T-cell (primary cell): ENCODE results near the gene CFI. TPM values are rescaled to one million over a fixed set of nuclear protein-coding genes. Genes with fewer than 3 reads are reported as not detected.

Experiments used
- ATAC-seq, 4 experiments: fragments of 200-7000 bp in 3 of 4; fragments of 150-1000 bp in 1 of 4; cut with Tn5 transposase; replicated peaks in 1 of 4; 1 replicate in 3 of 4; 2 replicates in 1 of 4; pipeline ENCODE4 v1.10.0; 2021; ENCODE audit warnings: moderate library complexity in 3 of 4, mild to moderate bottlenecking in 2 of 4, moderate number of reproducible peaks in 1 of 4
- CTCF ChIA-PET, 2 donors: fragments of 300-600 bp; sonication (Branson Sonifier 250); formaldehyde crosslinking; loops; one replicate each; lab custom pipeline; 2022; ENCODE audit warnings: antibody characterized with exemption in 2 of 2; lab: Charles Lee
- POLR2A ChIA-PET, 2 donors: fragments of 300-600 bp; sonication (Branson Sonifier 250); formaldehyde crosslinking; loops; one replicate each; lab custom pipeline; 2022; ENCODE audit warnings: antibody characterized with exemption in 2 of 2; lab: Charles Lee
- DNase-seq, 35 experiments: peaks; one replicate each; pipeline versions ENCODE4 v3.0.0 to v3.0.0-alpha.2; 2013 to 2023
- H3K27ac ChIP-seq: one replicate; pipeline ENCODE4 v1.5.1; 2013; ENCODE audit warnings: low read length
- H3K27me3 ChIP-seq, 2 experiments: replicated peaks in 1 of 2; 1 replicate in 1 of 2; 2 replicates in 1 of 2; pipeline versions ENCODE4 v1.6.1 to v1.7.0; 2013; ENCODE audit warnings: low read length in 1 of 2, mixed read lengths in 1 of 2; ENCODE audit not compliant: control insufficient read depth in 2 of 2, insufficient read depth in 2 of 2; ENCODE audit errors: extremely low read depth in 1 of 2
- H3K36me3 ChIP-seq, 2 donors: 1 replicate in 1 of 2; 2 replicates in 1 of 2; pipeline versions ENCODE4 v1.6.1 to v1.7.0; 2013; ENCODE audit warnings: low read length in 1 of 2; ENCODE audit not compliant: control insufficient read depth in 2 of 2, insufficient read depth in 1 of 2; ENCODE audit errors: extremely low read depth in 1 of 2
- H3K4me1 ChIP-seq, 2 experiments: 1 replicate in 1 of 2; 2 replicates in 1 of 2; pipeline versions ENCODE4 v1.6.1 to v1.7.0; 2013; ENCODE audit warnings: low read length in 2 of 2, mixed read lengths in 1 of 2; ENCODE audit not compliant: insufficient read depth in 2 of 2, control insufficient read depth in 1 of 2; ENCODE audit errors: extremely low read depth in 1 of 2
- H3K4me3 ChIP-seq, 2 donors: 1 replicate in 1 of 2; 2 replicates in 1 of 2; pipeline versions ENCODE4 v1.5.1 to v1.7.0; 2013; ENCODE audit warnings: mild to moderate bottlenecking in 2 of 2, low read length in 1 of 2, moderate library complexity in 1 of 2; ENCODE audit not compliant: control insufficient read depth in 1 of 2; ENCODE audit errors: extremely low read depth in 1 of 2
- H3K9me3 ChIP-seq: 2 replicates; pipeline ENCODE4 v1.7.0; 2013
- H3K27ac Mint-ChIP-seq, 2 donors: one replicate each; pipeline ENCODE4 v1.8.0; 2020 to 2021; ENCODE audit warnings: mild to moderate bottlenecking in 2 of 2, mixed read lengths in 2 of 2
- H3K27me3 Mint-ChIP-seq, 2 donors: one replicate each; pipeline ENCODE4 v1.8.0; 2021 to 2022; ENCODE audit warnings: mixed read lengths in 2 of 2
- H3K36me3 Mint-ChIP-seq: one replicate; pipeline ENCODE4 v1.8.0; 2021; ENCODE audit warnings: mixed read lengths
- H3K4me1 Mint-ChIP-seq, 3 donors: one replicate each; pipeline ENCODE4 v1.8.0; 2020 to 2022; ENCODE audit warnings: mixed read lengths in 3 of 3, mild to moderate bottlenecking in 1 of 3
- H3K4me3 Mint-ChIP-seq, 3 donors: one replicate each; pipeline ENCODE4 v1.8.0; 2020 to 2022; ENCODE audit warnings: mild to moderate bottlenecking in 3 of 3, mixed read lengths in 3 of 3, moderate library complexity in 3 of 3
- H3K9me3 Mint-ChIP-seq, 3 donors: one replicate each; pipeline ENCODE4 v1.8.0; 2020 to 2022; ENCODE audit warnings: mixed read lengths in 3 of 3
- WGBS: methylation state at CpG from one replicate; pipeline ENCODE4 v1.1.5; 2013; ENCODE audit warnings: missing lambda C conversion rate; ENCODE audit not compliant: insufficient coverage; 5-methylcytosine and 5-hydroxymethylcytosine counted together
- total RNA-seq, 35 experiments: library from RNA in 6 of 35; stranded (reverse) in 6 of 35; fragments of 120-200 nt in 1 of 35; gene quantifications; one replicate each; pipeline versions ENCODE4 v1.2.1 to v1.2.4 and lab custom pipeline; 2013 to 2026

The CFI gene
- total RNA-seq, 5 donors from 2014 or later (not counting 1 experiment from before 2014, with no cell fraction given) = 0.55 to 0.92 (median 0.66) TPM; not detected in 2

DNA sequence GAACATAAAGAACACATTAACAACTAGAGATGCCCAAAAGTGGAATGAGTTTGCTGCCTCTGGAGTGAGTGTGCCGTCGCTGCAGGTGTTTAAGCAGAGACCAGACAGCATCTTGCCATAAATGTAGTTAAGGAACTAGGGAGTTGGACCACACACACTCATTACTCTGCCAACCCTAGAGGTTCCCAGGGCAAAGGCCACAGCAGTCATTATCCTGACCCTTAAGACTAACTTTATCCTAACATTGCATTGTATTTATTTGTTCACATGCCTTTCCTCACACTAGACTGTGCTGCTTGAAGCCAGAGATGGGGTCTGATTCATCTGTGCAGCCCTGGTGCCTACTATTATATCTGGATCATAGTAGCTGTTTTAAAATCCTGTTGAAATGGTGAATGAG lies 55.1 kb downstream of the CFI start:
- no peak for ATAC-seq
- H3K9me3 Mint-ChIP-seq = no peaks in the 10 kb centered on the region
- ChIA-PET POLR2A (no interaction called here), CTCF (interaction anchor here in 1 of 2 donors (1.0 kb wide), 1 partner anchor 314 kb away, joined by 5 read pairs; the partner anchor contains the start of gene SEC24B)
- Histone ChIP-seq H3K36me3 (no peaks in the 10 kb centered on the region), H3K4me1 (no peaks in the 10 kb centered on the region), H3K9me3 (no peaks in the 10 kb centered on the region), H3K4me3 (no peak overlapping the region), H3K27ac (no peak overlapping the region), H3K27me3 (peaks cover 0 to 4% of the 10 kb centered on the region in 2 experiments)
- H3K36me3 Mint-ChIP-seq = no peaks in the 10 kb centered on the region
- H3K27me3 Mint-ChIP-seq = no peaks in the 10 kb centered on the region
- H3K4me3 Mint-ChIP-seq = no peak overlapping the region
- no peaks in the 10 kb centered on the region for H3K4me1 Mint-ChIP-seq
- H3K27ac Mint-ChIP-seq = no peak overlapping the region
- no peak for DNase-seq
- WGBS = no CpG with 5 or more reads among the region's 2 CpGs

DNA sequence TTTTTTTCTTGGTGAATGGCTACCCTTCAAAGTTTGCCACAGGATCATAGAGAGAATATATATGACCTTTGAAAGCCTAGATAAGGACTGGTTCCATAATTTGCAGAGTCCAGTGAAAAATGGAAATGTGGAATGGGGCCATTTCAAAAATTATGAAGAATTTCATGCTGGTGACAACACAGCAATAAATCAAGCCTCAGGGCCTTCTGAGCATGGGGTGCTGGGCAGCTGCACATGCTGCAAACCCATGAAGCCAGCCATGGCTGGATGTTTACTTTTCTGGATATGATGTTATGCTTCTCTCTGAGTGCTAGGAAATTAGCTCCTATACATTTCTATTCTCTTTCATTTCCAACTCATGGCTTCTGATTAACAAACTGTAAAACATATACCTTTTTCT lies 56.0 kb downstream of the CFI start:
- POLR2A ChIA-PET = no interaction called here

DNA sequence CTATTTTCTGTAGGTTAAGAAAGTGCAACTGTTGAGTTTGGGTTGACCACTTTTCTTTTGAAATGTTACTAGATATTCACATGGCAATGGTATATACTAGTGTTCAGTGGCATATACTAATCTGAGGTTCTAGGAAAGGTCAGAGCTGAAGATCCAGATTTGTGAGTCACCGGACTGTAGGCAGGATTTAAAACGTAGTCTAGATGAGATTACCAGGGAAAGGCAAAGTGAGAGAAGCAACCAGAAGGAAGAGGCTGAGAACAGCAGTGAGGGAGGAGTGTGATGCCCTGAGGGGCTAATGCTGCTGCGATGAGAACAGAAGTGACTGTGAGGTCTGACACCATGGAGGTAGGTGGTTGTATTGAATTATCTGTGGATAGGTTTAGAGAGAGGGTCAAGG lies 62.3 kb downstream of the CFI start:
- Mint-ChIP-seq H3K4me1 (no peaks in the 10 kb centered on the region), H3K36me3 (no peaks in the 10 kb centered on the region), H3K27ac (no peak overlapping the region), H3K9me3 (no peaks in the 10 kb centered on the region), H3K4me3 (no peak overlapping the region), H3K27me3 (peaks cover 0 to 1% of the 10 kb centered on the region in 2 donors)
- H3K27ac ChIP-seq = no peak overlapping the region
- H3K36me3 ChIP-seq = no peaks in the 10 kb centered on the region
- no peaks in the 10 kb centered on the region for H3K9me3 ChIP-seq
- CTCF ChIA-PET = no interaction called here
- 89% methylated on average over 3 of the region's 3 CpGs for WGBS
- H3K4me3 ChIP-seq = no peak overlapping the region
- no peak for DNase-seq
- POLR2A ChIA-PET = no interaction called here
- H3K4me1 ChIP-seq = no peaks in the 10 kb centered on the region
- ATAC-seq = no peak
- peaks cover 0 to 13% of the 10 kb centered on the region in 2 experiments for H3K27me3 ChIP-seq

More for the DNA sequence above, 56.0 kb downstream of the CFI start:
- Mint-ChIP-seq H3K27ac (no peak overlapping the region), H3K36me3 (no peaks in the 10 kb centered on the region), H3K4me3 (no peak overlapping the region), H3K27me3 (no peaks in the 10 kb centered on the region), H3K4me1 (no peaks in the 10 kb centered on the region), H3K9me3 (no peaks in the 10 kb centered on the region)
- no peaks in the 10 kb centered on the region for H3K4me1 ChIP-seq
- ATAC-seq = no peak
- H3K36me3 ChIP-seq = no peaks in the 10 kb centered on the region
- no peak overlapping the region for H3K27ac ChIP-seq
- peaks cover 0 to 4% of the 10 kb centered on the region in 2 experiments for H3K27me3 ChIP-seq
- DNase-seq = no peak
- CTCF ChIA-PET = no interaction called here
- H3K4me3 ChIP-seq = no peak overlapping the region
- no peaks in the 10 kb centered on the region for H3K9me3 ChIP-seq

DNA sequence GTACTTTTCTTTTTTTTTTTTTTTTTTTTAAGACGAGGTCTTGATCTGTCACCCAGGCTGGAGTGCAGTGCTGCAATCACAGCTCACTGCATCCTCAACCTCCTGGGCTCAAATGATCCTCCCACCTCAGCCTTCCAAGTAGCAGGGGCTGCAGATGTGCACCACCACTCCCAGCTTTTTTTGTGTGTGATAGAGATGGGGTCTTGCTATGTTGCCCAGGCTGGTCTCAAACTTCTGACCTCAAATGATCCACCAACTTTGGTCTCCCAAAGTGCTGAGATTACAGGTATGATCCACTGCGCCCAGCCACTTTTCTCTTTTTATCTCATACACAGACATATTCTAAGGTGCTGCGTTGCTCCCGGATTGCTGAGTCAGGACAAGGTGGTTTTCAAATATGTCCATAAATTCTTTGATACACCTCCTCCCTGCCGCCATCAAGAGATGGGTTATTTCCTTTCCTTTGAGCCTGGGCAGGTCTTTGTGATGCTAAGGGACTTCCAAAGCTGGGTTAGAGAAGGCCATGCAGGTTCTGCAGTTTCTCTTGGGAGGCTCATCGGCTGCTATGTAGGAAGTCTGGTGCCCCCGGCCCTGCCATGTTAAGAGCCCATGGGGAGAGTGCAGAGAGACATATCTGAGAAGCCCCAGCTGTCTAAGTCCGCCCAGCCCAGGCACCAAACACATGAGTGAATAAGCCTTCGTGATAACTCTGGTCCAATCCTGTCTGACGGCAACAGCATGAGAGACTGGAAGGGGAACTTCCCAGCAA lies 63.5 kb downstream of the CFI start:
- ChIA-PET POLR2A (interaction anchor here in 1 of 2 donors (0.7 kb wide), 1 partner anchor 13 kb away, joined by 7 read pairs; no protein-coding TSS in a partner anchor), CTCF (no interaction called here)
- Mint-ChIP-seq H3K4me1 (no peaks in the 10 kb centered on the region), H3K27ac (no peak overlapping the region), H3K4me3 (no peak overlapping the region), H3K27me3 (peaks cover 0 to 1% of the 10 kb centered on the region in 2 donors), H3K9me3 (no peaks in the 10 kb centered on the region), H3K36me3 (no peaks in the 10 kb centered on the region)
- DNase-seq (no peak), ATAC-seq (no peak)
- H3K36me3 ChIP-seq = no peaks in the 10 kb centered on the region
- no peak overlapping the region for H3K4me3 ChIP-seq
- H3K27ac ChIP-seq = no peak overlapping the region
- no peaks in the 10 kb centered on the region for H3K9me3 ChIP-seq
- WGBS = 83% methylated on average over 3 of the region's 10 CpGs
- no peaks in the 10 kb centered on the region for H3K4me1 ChIP-seq
- H3K27me3 ChIP-seq = peaks cover 0 to 10% of the 10 kb centered on the region in 2 experiments

- ChIA-PET POLR2A (no interaction called here), CTCF (interaction anchor here in 1 of 2 donors (0.7 kb wide), 1 partner anchor 21 kb away, joined by 3 read pairs; no protein-coding TSS in a partner anchor)
- Mint-ChIP-seq H3K4me3 (no peak overlapping the region), H3K36me3 (no peaks in the 10 kb centered on the region), H3K9me3 (no peaks in the 10 kb centered on the region), H3K4me1 (no peaks in the 10 kb centered on the region), H3K27ac (no peak overlapping the region), H3K27me3 (peaks cover 0 to 1% of the 10 kb centered on the region in 2 donors)
- no peaks in the 10 kb centered on the region for H3K36me3 ChIP-seq
- no peak overlapping the region for H3K4me3 ChIP-seq
- 60% methylated on average over 1 of the region's 7 CpGs for WGBS
- no peak overlapping the region for H3K27ac ChIP-seq
- ATAC-seq (no peak), DNase-seq (no peak)
- H3K27me3 ChIP-seq = peaks cover 0 to 10% of the 10 kb centered on the region in 2 experiments
- H3K9me3 ChIP-seq = no peaks in the 10 kb centered on the region
- H3K4me1 ChIP-seq = no peaks in the 10 kb centered on the region
Observed at GRCh38 chr4:109735566-109736365, 66.0 kb downstream of the CFI start.

DNA sequence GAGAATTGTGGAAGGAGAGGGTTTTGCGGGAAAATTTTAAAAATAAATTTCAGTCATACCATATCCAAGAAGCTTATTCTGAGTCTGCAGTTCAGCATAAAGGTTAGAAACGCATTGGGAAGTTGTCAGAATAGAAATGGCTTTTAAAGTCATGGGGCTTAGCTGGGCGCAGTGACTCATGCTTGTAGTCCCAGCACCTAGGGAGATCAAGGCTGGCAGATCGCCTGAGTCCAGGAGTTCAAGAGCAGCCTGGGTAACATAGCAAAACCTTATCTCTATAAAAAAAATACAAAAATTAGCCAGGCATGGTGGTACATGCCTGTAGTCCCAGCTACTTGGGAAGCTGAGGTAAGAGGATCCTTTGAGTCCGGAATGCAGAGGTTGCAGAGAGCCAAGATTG lies 68.1 kb downstream of the CFI start:
- CTCF ChIA-PET = no interaction called here
- no peak overlapping the region for H3K27ac ChIP-seq
- Mint-ChIP-seq H3K36me3 (no peaks in the 10 kb centered on the region), H3K27ac (no peak overlapping the region), H3K4me1 (peaks cover 11 to 12% (median 11%) of the 10 kb centered on the region in 3 donors), H3K9me3 (no peaks in the 10 kb centered on the region), H3K27me3 (peaks cover 0 to 1% of the 10 kb centered on the region in 2 donors), H3K4me3 (no peak overlapping the region)
- no peaks in the 10 kb centered on the region for H3K9me3 ChIP-seq
- peaks cover 7 to 12% of the 10 kb centered on the region in 2 experiments for H3K4me1 ChIP-seq
- DNase-seq = no peak
- no CpG with 5 or more reads among the region's 5 CpGs for WGBS
- peaks cover 0 to 10% of the 10 kb centered on the region in 2 experiments for H3K27me3 ChIP-seq
- POLR2A ChIA-PET = no interaction called here
- H3K36me3 ChIP-seq = no peaks in the 10 kb centered on the region
- ATAC-seq = no peak
- no peak overlapping the region for H3K4me3 ChIP-seq
